Esophagus squamous epithelium (tissue), 4 donors: ENCODE measurements around the gene CASP8.

ENCODE experiments used
- CTCF ChIP-seq, 6 experiments: fragments of 450-650 bp in 4 of 6; fragments of 200-600 bp in 2 of 6; sonication (generic) in 2 of 6; IDR thresholded peaks; one replicate each; pipeline ENCODE4 v1.5.1; 2016 to 2019; ENCODE audit warnings: antibody characterized with exemption in 6 of 6, mild to moderate bottlenecking in 4 of 6, moderate library complexity in 4 of 6
- POLR2A ChIP-seq, 4 donors: fragments of 450-650 bp; IDR thresholded peaks; one replicate each; pipeline ENCODE4 v1.6.1; 2017; ENCODE audit warnings: antibody characterized with exemption in 4 of 4, mild to moderate bottlenecking in 4 of 4, moderate library complexity in 3 of 4

- no peak for TF ChIP-seq CTCF (IDR thresholded peaks at IDR 0.05)
- no peak for TF ChIP-seq POLR2A (IDR thresholded peaks at IDR 0.05)
Measured at GRCh38 chr2:201307876-201308275, 47.5 kb downstream of the CASP8 start.
